SU-DHL-6 (cell line): ENCODE results near the gene DNAJC11.
A peak's percentile ranks its signal among the peaks of the same experiment; 100 is the strongest.

Source experiments
- H2AFZ ChIP-seq: fragments of 200-600 bp; sonication (generic); 2 replicates; pipeline ENCODE4 v1.6.1; 2014; ENCODE audit warnings: low read depth, mild to moderate bottlenecking, moderate library complexity, mixed read lengths, antibody characterized with exemption, low read length; ENCODE audit not compliant: severe bottlenecking
- H3F3A ChIP-seq: fragments of 200-600 bp; shearing (Covaris generic); 2 replicates; pipeline ENCODE4 v1.6.0; 2016; ENCODE audit warnings: antibody characterized with exemption, mild to moderate bottlenecking; ENCODE audit not compliant: insufficient read depth
- H3K27ac ChIP-seq: fragments of 200-600 bp; sonication (generic); 2 replicates; pipeline ENCODE4 v1.5.1; 2016; ENCODE audit warnings: low read depth, mild to moderate bottlenecking, low read length, moderate library complexity, mixed read lengths
- H3K27me3 ChIP-seq: fragments of 200-600 bp; sonication (generic), shearing (Covaris generic); 2 replicates; pipeline ENCODE4 v1.6.0; 2014; ENCODE audit warnings: mild to moderate bottlenecking, low read length
- H3K36me3 ChIP-seq: fragments of 200-600 bp; sonication (generic); 2 replicates; pipeline ENCODE4 v1.6.1; 2014; ENCODE audit warnings: mild to moderate bottlenecking, low read length, mixed read lengths
- H3K4me2 ChIP-seq: fragments of 300-600, 200-600 bp; shearing (Covaris generic), sonication (generic); 2 replicates; pipeline ENCODE4 v1.6.0; 2014; ENCODE audit warnings: low read length, low read depth, mild to moderate bottlenecking; ENCODE audit not compliant: poor library complexity, severe bottlenecking
- H3K4me3 ChIP-seq: fragments of 200-600 bp; sonication (generic); 2 replicates; pipeline ENCODE4 v1.5.1; 2014; ENCODE audit warnings: antibody characterized with exemption, low read length, mild to moderate bottlenecking, mixed read lengths; ENCODE audit not compliant: insufficient read depth, poor library complexity, severe bottlenecking
- H3K79me2 ChIP-seq: fragments of 200-600 bp; sonication (generic); 2 replicates; pipeline ENCODE4 v1.6.1; 2014; ENCODE audit warnings: mild to moderate bottlenecking, low read length, moderate library complexity; ENCODE audit not compliant: insufficient read depth
- H3K9ac ChIP-seq: fragments of 200-600 bp; sonication (generic); 2 replicates; pipeline ENCODE4 v1.7.0; 2014; ENCODE audit warnings: mild to moderate bottlenecking, low read length
- H3K9me2 ChIP-seq: fragments of 200-600 bp; sonication (generic); replicated peaks from 2 replicates; pipeline ENCODE4 v1.6.1; 2014; ENCODE audit warnings: low read length; ENCODE audit not compliant: insufficient read depth
- H3K9me3 ChIP-seq: fragments of 200-600 bp; sonication (generic); 2 replicates; pipeline ENCODE4 v1.6.1; 2014; ENCODE audit warnings: low read length, mixed read lengths; ENCODE audit not compliant: insufficient read depth
- H4K20me1 ChIP-seq: fragments of 200-600 bp; sonication (generic); 2 replicates; pipeline ENCODE4 v1.6.1; 2014; ENCODE audit warnings: low read depth, mild to moderate bottlenecking, antibody characterized with exemption, low read length, moderate library complexity, mixed read lengths
- CTCF ChIP-seq: fragments of 200-600 bp; sonication (generic); IDR thresholded peaks from one replicate; pipeline ENCODE4 v1.5.1; 2017; ENCODE audit warnings: antibody characterized with exemption, mild to moderate bottlenecking, low read length, moderate library complexity; ENCODE audit not compliant: insufficient read depth, poor library complexity, severe bottlenecking
- EZH2phosphoT487 ChIP-seq: fragments of 200-600 bp; sonication (generic), shearing (Covaris generic); conservative IDR thresholded peaks from 2 replicates; pipeline ENCODE4 v1.6.1; 2018; ENCODE audit warnings: mild to moderate bottlenecking, antibody characterized with exemption, low read length, moderate library complexity, mixed read lengths

DNAJC11 gene

GRCh38 chr1:6701437-6702153, at the start of gene DNAJC11:
Gene DNAJC11 (minus strand): TSS chr1:6701816. CDS start chr1:6701800, 16 bp downstream.
- Histone ChIP-seq H3K9me2 (no peaks in the 10 kb centered on the region), H3K27ac (no peak within 1 kb of the TSS), H3K79me2 (peaks cover 46% of the 10 kb centered on the region), H3K9me3 (no peaks in the 10 kb centered on the region), H3K36me3 (no peaks in the 10 kb centered on the region), H3K4me2 (peak within 1 kb of the TSS; percentile 90), H3F3A (no peaks in the 10 kb centered on the region), H3K27me3 (no peaks in the 10 kb centered on the region), H3K4me3 (peak within 1 kb of the TSS; percentile 82), H3K9ac (peak within 1 kb of the TSS; percentile 82), H2AFZ (peak within 1 kb of the TSS; percentile 89), H4K20me1 (no peaks in the 10 kb centered on the region)
- TF ChIP-seq EZH2phosphoT487 (no peak), CTCF (peak; percentile 68)

GRCh38 chr1:6750490-6750889, 48.9 kb upstream of the DNAJC11 start:
- H3K27me3 ChIP-seq, result no peaks in the 10 kb centered on the region
- no peak overlapping the region for H3K4me3 ChIP-seq
- no peaks in the 10 kb centered on the region for H3F3A ChIP-seq
- no peaks in the 10 kb centered on the region for H3K36me3 ChIP-seq
- H3K9me3 ChIP-seq, result no peaks in the 10 kb centered on the region
- H3K4me2 ChIP-seq, result no peak overlapping the region
- H4K20me1 ChIP-seq, result no peaks in the 10 kb centered on the region
- H3K9ac ChIP-seq, result no peak overlapping the region
- H3K9me2 ChIP-seq, result no peaks in the 10 kb centered on the region
- no peak overlapping the region for H2AFZ ChIP-seq
- H3K79me2 ChIP-seq, result no peaks in the 10 kb centered on the region
- H3K27ac ChIP-seq, result no peak overlapping the region
- TF ChIP-seq CTCF, result no peak

GRCh38 chr1:6747674-6748073, 46.1 kb upstream of the DNAJC11 start:
- no peaks in the 10 kb centered on the region for H3K79me2 ChIP-seq
- no peak overlapping the region for H3K4me3 ChIP-seq
- no peak overlapping the region for H2AFZ ChIP-seq
- no peak overlapping the region for H3K4me2 ChIP-seq
- no peaks in the 10 kb centered on the region for H3K9me2 ChIP-seq
- H3K27ac ChIP-seq, result no peak overlapping the region
- H3K9ac ChIP-seq, result no peak overlapping the region
- H3K36me3 ChIP-seq, result no peaks in the 10 kb centered on the region
- H3K27me3 ChIP-seq, result no peaks in the 10 kb centered on the region
- no peaks in the 10 kb centered on the region for H3K9me3 ChIP-seq
- H4K20me1 ChIP-seq, result no peaks in the 10 kb centered on the region
- no peaks in the 10 kb centered on the region for H3F3A ChIP-seq
- no peak for TF ChIP-seq CTCF
- no peak for TF ChIP-seq EZH2phosphoT487
